HepG2 (cell line): ENCODE measurements around the gene ELOVL2. TPM values are rescaled to one million over a fixed set of nuclear protein-coding genes. Genes with fewer than 3 reads are reported as not detected.
A peak's percentile ranks its signal among the peaks of the same experiment; 100 is the strongest.

ENCODE experiments used
- ATAC-seq: fragments of 200-7000 bp; cut with Tn5 transposase; 3 replicates; pipeline ENCODE4 v1.9.1; 2020; ENCODE audit warnings: mild to moderate bottlenecking, moderate library complexity
- BruUV-seq: library from RNA; stranded (reverse); fragments of 400-500 nt; replicated peaks from 2 replicates; lab custom pipeline; 2021; lab: Mats Ljungman, UMichigan
- CTCF ChIA-PET: fragments of 300-600 bp; formaldehyde crosslinking; extraction: SDS; loops from one replicate; lab custom pipeline; 2021; ENCODE audit warnings: low total read pairs, inconsistent platforms, low intra/inter-chr PET ratio; lab: Yijun Ruan, JAX
- POLR2A ChIA-PET: fragments of 350-600 bp; sonication (Branson Sonifier 250); formaldehyde crosslinking; loops from one replicate; lab custom pipeline; 2020; ENCODE audit warnings: antibody characterized with exemption, inconsistent platforms; lab: Yijun Ruan, JAX
- DNase-seq: peaks from one replicate; pipeline ENCODE4 v3.0.0-alpha.2; 2015; ENCODE audit warnings: low spot score
- FAIRE-seq: peaks from 3 replicates; lab custom pipeline; 2011; peaks lifted over from hg19 to GRCh38; lab: Jason Lieb, UNC
- H2AFZ ChIP-seq: one replicate; pipeline ENCODE4 v1.6.1; 2011; ENCODE audit warnings: low read length, inconsistent platforms
- H3K27ac ChIP-seq: fragments of 300-600 bp; 3 replicates; pipeline ENCODE4 v1.8.0; 2011; ENCODE audit warnings: mixed run types, mild to moderate bottlenecking, mixed read lengths, low read length, inconsistent platforms; ENCODE audit not compliant: insufficient read depth; ENCODE audit errors: extremely low read length
- H3K27me3 ChIP-seq, 2 experiments: fragments of 200-600 bp in 1 of 2; 2 replicates in 1 of 2; 3 replicates in 1 of 2; pipeline versions ENCODE4 v1.6.0 to v1.8.0; 2011; ENCODE audit warnings: low read length in 2 of 2, mild to moderate bottlenecking in 2 of 2, moderate library complexity in 2 of 2, inconsistent platforms in 1 of 2; ENCODE audit not compliant: insufficient read depth in 2 of 2, control insufficient read depth in 1 of 2
- H3K36me3 ChIP-seq, 2 experiments: fragments of 200-600 bp in 1 of 2; replicated peaks in 1 of 2; 2 replicates in 1 of 2; 3 replicates in 1 of 2; pipeline versions ENCODE4 v1.5.1 to v1.8.0; 2011; ENCODE audit warnings: low read length in 2 of 2, inconsistent platforms in 1 of 2; ENCODE audit not compliant: insufficient read depth in 2 of 2, control insufficient read depth in 1 of 2
- H3K4me1 ChIP-seq: 2 replicates; pipeline ENCODE4 v1.5.1; 2012; ENCODE audit warnings: low read length, inconsistent platforms; ENCODE audit not compliant: insufficient read depth
- H3K4me2 ChIP-seq: 2 replicates; pipeline ENCODE4 v1.6.0; 2011; ENCODE audit warnings: low read depth, low read length, inconsistent platforms
- H3K4me3 ChIP-seq, 3 experiments: fragments of 200-600 bp in 1 of 3; sonication (generic), shearing (Covaris generic) in 1 of 3; replicated peaks in 1 of 3; 2 replicates each; pipeline ENCODE4 v1.5.1; 2011 to 2016; ENCODE audit warnings: low read length in 3 of 3, inconsistent platforms in 2 of 3, low read depth in 2 of 3, mild to moderate bottlenecking in 2 of 3, control low read depth in 1 of 3, mixed read lengths in 1 of 3; ENCODE audit not compliant: insufficient read depth in 1 of 3
- H3K79me2 ChIP-seq: one replicate; pipeline ENCODE4 v1.6.1; 2011; ENCODE audit warnings: low read length, inconsistent platforms; ENCODE audit not compliant: insufficient read depth
- H3K9ac ChIP-seq: 2 replicates; pipeline ENCODE4 v1.6.0; 2011; ENCODE audit warnings: mild to moderate bottlenecking, low read depth, low read length, inconsistent platforms; ENCODE audit not compliant: insufficient read depth
- H3K9me3 ChIP-seq: 2 replicates; pipeline ENCODE4 v1.5.1; 2012; ENCODE audit warnings: mild to moderate bottlenecking, low read length
- H4K20me1 ChIP-seq: 2 replicates; pipeline ENCODE4 v1.6.0; 2011; ENCODE audit warnings: inconsistent platforms, mild to moderate bottlenecking, low read length, moderate library complexity; ENCODE audit not compliant: insufficient read depth
- DPF2 ChIP-seq: sonication (generic); formaldehyde crosslinking; IDR thresholded peaks from 2 replicates; pipeline ENCODE4 v1.4.0; 2020; ENCODE audit warnings: mild to moderate bottlenecking, low read depth, missing genetic modification reagents, borderline replicate concordance
- EP300 ChIP-seq, 3 experiments: sonication (generic) in 1 of 3; formaldehyde crosslinking in 1 of 3; IDR thresholded peaks; 2 replicates each; pipeline versions ENCODE4 v1.5.1 to v1.6.1; 2011 to 2020; ENCODE audit warnings: low read depth in 2 of 3, low read length in 2 of 3, borderline replicate concordance in 1 of 3, improper control_type of control experiment in 1 of 3, mild to moderate bottlenecking in 1 of 3, missing genetic modification reagents in 1 of 3, moderate library complexity in 1 of 3
- FOXJ3 ChIP-seq: sonication (generic); formaldehyde crosslinking; IDR thresholded peaks from 2 replicates; pipeline ENCODE4 v1.4.0; 2020; ENCODE audit warnings: missing genetic modification reagents, mild to moderate bottlenecking, borderline replicate concordance
- HNF4A ChIP-seq: sonication (generic); formaldehyde crosslinking; IDR thresholded peaks from 2 replicates; pipeline ENCODE4 v1.4.0; 2020; ENCODE audit warnings: missing genetic modification reagents
- IRF2 ChIP-seq: IDR thresholded peaks from 2 replicates; pipeline ENCODE4 v1.6.1; 2018; ENCODE audit warnings: missing genetic modification reagents, missing compliant biosample characterization
- MAFK ChIP-seq, 2 experiments: IDR thresholded peaks in 1 of 2; conservative IDR thresholded peaks in 1 of 2; 2 replicates each; pipeline ENCODE4 v1.6.1; 2011; ENCODE audit warnings: improper control_type of control experiment in 2 of 2, low read length in 2 of 2
- MEIS2 ChIP-seq: sonication (generic); formaldehyde crosslinking; IDR thresholded peaks from 2 replicates; pipeline ENCODE4 v1.9.0; 2021; ENCODE audit warnings: mild to moderate bottlenecking, missing genetic modification reagents
- RBM22 ChIP-seq: fragments of 200-400 bp; formaldehyde crosslinking; optimal IDR thresholded peaks from 2 replicates; pipeline ENCODE3; 2017; ENCODE audit warnings: mild to moderate bottlenecking, low read length, moderate library complexity
- RCOR2 ChIP-seq: IDR thresholded peaks from 2 replicates; pipeline ENCODE4 v1.6.1; 2016; ENCODE audit warnings: missing biosample characterization, missing genetic modification reagents
- RXRA ChIP-seq: sonication (generic); formaldehyde crosslinking; IDR thresholded peaks from 2 replicates; pipeline ENCODE4 v1.5.1; 2020; ENCODE audit warnings: missing genetic modification reagents
- TEAD2 ChIP-seq: sonication (generic); formaldehyde crosslinking; IDR thresholded peaks from 2 replicates; pipeline ENCODE4 v1.9.0; 2021; ENCODE audit warnings: missing genetic modification reagents
- WIZ ChIP-seq: sonication (generic); formaldehyde crosslinking; IDR thresholded peaks from 2 replicates; pipeline ENCODE4 v1.5.1; 2020; ENCODE audit warnings: mild to moderate bottlenecking, missing genetic modification reagents
- ZKSCAN8 ChIP-seq: IDR thresholded peaks from 2 replicates; pipeline ENCODE4 v1.6.1; 2016; ENCODE audit warnings: borderline replicate concordance, missing genetic modification reagents, missing compliant biosample characterization
- ZNF800 ChIP-seq: sonication (generic); formaldehyde crosslinking; IDR thresholded peaks from 2 replicates; pipeline ENCODE4 v1.4.0; 2020; ENCODE audit warnings: missing genetic modification reagents
- WGBS: methylation state at CpG from one replicate; pipeline ENCODE4 v1.1.6; 2017; ENCODE audit warnings: low lambda C conversion rate; 5-methylcytosine and 5-hydroxymethylcytosine counted together
- in situ Hi-C: cut with HindIII; loops from 2 replicates; pipeline ENCODE4 v1.10.0; 2017; ENCODE audit warnings: low pct_unique_long_range_greater_than_20kb; ENCODE audit not compliant: extremely low pct_ligation_motif_present
- intact Hi-C: fragments of 100-400 bp; cut with micrococcal nuclease; formaldehyde crosslinking; loops from one replicate; pipeline ENCODE4 v1.10.0; 2022; ENCODE audit not compliant: unreplicated experiment
- polyA plus RNA-seq, 8 experiments: library from polyadenylated mRNA; depleted of rRNA in 3 of 8; stranded (reverse) in 7 of 8; unstranded in 1 of 8; fragments of >200 nt; fragmentation: Illumina TruSeq in 4 of 8; extraction: Trizol in 4 of 8; gene quantifications; 2 replicates each; pipeline versions ENCODE4 v1.2.1 to v1.2.3, GENCODE V29; 2011 to 2016; ENCODE audit warnings: low read depth in 4 of 8, missing spikeins in 1 of 8, mixed read lengths in 1 of 8; ENCODE audit not compliant: insufficient read depth in 1 of 8
- total RNA-seq, 5 experiments: library from RNA; depleted of rRNA; stranded (reverse); fragments of >200 nt; fragmentation: Illumina TruSeq; extraction: Trizol; gene quantifications; 2 replicates each; pipeline ENCODE4 v1.2.3, GENCODE V29; 2016; ENCODE audit warnings: low read depth in 1 of 5

ELOVL2 gene
- total and polyA plus RNA-seq, 2 of the 13 experiments (the other 11 are each of a cell fraction or from before 2014, with no cell fraction given): 43.6 to 65.4 TPM

- POLR2A ChIA-PET: interaction anchor here (1.0 to 2.9 kb wide), 19 partner anchors 9 to 355 kb away, joined by 3 to 52 read pairs (median 5); partner anchors contain the start of genes ELOVL2 and SMIM13
- H3K4me2 ChIP-seq: peak overlapping the region; percentile 84
- no peaks in the 10 kb centered on the region for H4K20me1 ChIP-seq
- H3K9ac ChIP-seq: peak overlapping the region; percentile 73
- H3K4me3 ChIP-seq: peak overlapping the region in 2 of 3 experiments; percentile 39 to 59; a peak in 3 of 6 replicates
- peaks cover 0 to 6% of the 10 kb centered on the region in 2 experiments; a peak in 2 of 5 replicates for H3K36me3 ChIP-seq
- H3K9me3 ChIP-seq: no peaks in the 10 kb centered on the region
- peaks cover 45% of the 10 kb centered on the region for H3K79me2 ChIP-seq
- BruUV-seq: no TSS peak
- H2AFZ ChIP-seq: no peak overlapping the region
- intact Hi-C loops (loop anchor here (1.0 kb wide), 3 partner anchors 30 to 55 kb away; no protein-coding TSS in a partner anchor), in situ Hi-C loops (loop anchor here (5.0 kb wide), 1 partner anchor 55 kb away; no protein-coding TSS in a partner anchor)
- ATAC-seq: peak; percentile 87
- H3K27me3 ChIP-seq: no peaks in the 10 kb centered on the region
- peak; percentile 86 for FAIRE-seq
- 3% methylated on average over 5 of the region's 5 CpGs for WGBS
- peak overlapping the region; percentile 95 for H3K27ac ChIP-seq
- peak; percentile 99 for DNase-seq
- H3K4me1 ChIP-seq: peaks cover 94% of the 10 kb centered on the region
- CTCF ChIA-PET: interaction anchor here (1.4 to 2.7 kb wide), 3 partner anchors 32 to 57 kb away, joined by 3 to 27 read pairs (median 10); partner anchors contain the start of gene ELOVL2
- TF ChIP-seq TEAD2 (no peak), RBM22 (no peak), RCOR2 (CRISPR knock-in tag) (peak; percentile 78), MEIS2 (CRISPR knock-in tag) (peak; percentile 90), HNF4A (CRISPR knock-in tag) (peak; percentile 98), MAFK (conservative IDR thresholded peaks at IDR 0.05 in 1 of 2, IDR thresholded peaks at IDR 0.05 in 1 of 2; ENCODE audit: low read length in 2 of 2) (peak in 1 of 2 experiments; percentile 40; a peak in 1 of 4 replicates), RXRA (peak; percentile 56; the same call in 1 of the 2 replicates), ZKSCAN8 (CRISPR knock-in tag) (peak; percentile 82; the same call in 1 of the 2 replicates), DPF2 (peak; percentile 93), WIZ (CRISPR knock-in tag) (no peak), FOXJ3 (CRISPR knock-in tag) (peak; percentile 98), IRF2 (CRISPR knock-in tag) (peak; percentile 77; the same call in 1 of the 2 replicates), ZNF800 (CRISPR knock-in tag) (peak; percentile 39; the same call in 1 of the 2 replicates), EP300 (IDR thresholded peaks at IDR 0.05; ENCODE audit: low read depth in 2 of 2, low read length in 2 of 2) (peak; percentile 90 to 98), EP300 (CRISPR knock-in tag; IDR thresholded peaks at IDR 0.05; ENCODE audit: borderline replicate concordance) (peak; percentile 93)
Measured at GRCh38 chr6:11012295-11012754, 31.8 kb downstream of the ELOVL2 start.
